IPS-15b (cell line): ENCODE results near the gene NR1I3.
"Not testable (repeated sequence)": the region's sequence is repeated elsewhere in the genome, so short reads cannot be mapped to it uniquely, and the experiment has no call there.

Source experiments
- H3K27me3 ChIP-seq: one replicate; pipeline ENCODE4 v1.6.1; 2013; ENCODE audit warnings: low read length; ENCODE audit not compliant: control insufficient read depth, insufficient read depth
- H3K36me3 ChIP-seq: one replicate; pipeline ENCODE4 v1.6.1; 2013; ENCODE audit warnings: low read length; ENCODE audit not compliant: control insufficient read depth, insufficient read depth
- H3K4me1 ChIP-seq: one replicate; pipeline ENCODE4 v1.6.1; 2013; ENCODE audit warnings: mild to moderate bottlenecking, low read length; ENCODE audit not compliant: control insufficient read depth, insufficient read depth
- H3K4me3 ChIP-seq: one replicate; pipeline ENCODE4 v1.5.1; 2013; ENCODE audit warnings: low read depth, low read length
- H3K9ac ChIP-seq: one replicate; pipeline ENCODE4 v1.6.1; 2013; ENCODE audit warnings: low read depth, mild to moderate bottlenecking, low read length
- H3K9me3 ChIP-seq: one replicate; pipeline ENCODE4 v1.6.1; 2013; ENCODE audit warnings: mild to moderate bottlenecking, low read length; ENCODE audit not compliant: control insufficient read depth, insufficient read depth

Gene NR1I3

GRCh38 chr1:161225178-161225533, 12.8 kb downstream of the NR1I3 start:
- H3K4me1 ChIP-seq: peaks cover 9% of the 10 kb centered on the region
- peaks cover 21% of the 10 kb centered on the region for H3K36me3 ChIP-seq
- H3K4me3 ChIP-seq: no peak overlapping the region
- H3K27me3 ChIP-seq: no peaks in the 10 kb centered on the region
- H3K9me3 ChIP-seq: no peaks in the 10 kb centered on the region
- H3K9ac ChIP-seq: no peak overlapping the region

DNA sequence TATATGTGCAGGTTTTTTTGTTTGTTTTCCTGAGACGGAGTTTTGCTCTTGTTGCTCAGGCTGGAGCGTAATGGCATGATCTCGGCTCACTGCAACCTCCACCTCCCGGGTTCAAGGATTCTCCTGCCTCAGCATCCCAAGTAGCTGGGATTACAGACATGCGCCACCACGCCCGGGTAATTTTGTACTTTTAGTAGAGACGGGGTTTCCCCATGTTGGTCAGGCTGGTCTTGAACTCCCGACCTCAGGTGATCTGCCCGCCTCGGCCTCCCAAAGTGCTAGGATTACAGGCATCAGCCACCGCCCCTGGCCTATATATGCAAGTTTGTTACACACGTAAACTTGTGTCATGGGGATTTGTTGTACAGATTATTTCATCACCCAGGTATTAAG, 13.3 kb downstream of the NR1I3 start:
- H3K4me1 ChIP-seq, H3K9me3 ChIP-seq, H3K27me3 ChIP-seq, H3K9ac ChIP-seq, H3K4me3 ChIP-seq: not testable (repeated sequence)
- peaks cover 16% of the 10 kb centered on the region for H3K36me3 ChIP-seq

- Histone ChIP-seq H3K27me3 (no peaks in the 10 kb centered on the region), H3K9ac (no peak overlapping the region), H3K4me1 (peaks cover 11% of the 10 kb centered on the region), H3K4me3 (no peak overlapping the region), H3K9me3 (no peaks in the 10 kb centered on the region), H3K36me3 (peaks cover 10% of the 10 kb centered on the region)
These were observed 14.0 kb downstream of the NR1I3 start for GRCh38 chr1:161223805-161224694.

DNA sequence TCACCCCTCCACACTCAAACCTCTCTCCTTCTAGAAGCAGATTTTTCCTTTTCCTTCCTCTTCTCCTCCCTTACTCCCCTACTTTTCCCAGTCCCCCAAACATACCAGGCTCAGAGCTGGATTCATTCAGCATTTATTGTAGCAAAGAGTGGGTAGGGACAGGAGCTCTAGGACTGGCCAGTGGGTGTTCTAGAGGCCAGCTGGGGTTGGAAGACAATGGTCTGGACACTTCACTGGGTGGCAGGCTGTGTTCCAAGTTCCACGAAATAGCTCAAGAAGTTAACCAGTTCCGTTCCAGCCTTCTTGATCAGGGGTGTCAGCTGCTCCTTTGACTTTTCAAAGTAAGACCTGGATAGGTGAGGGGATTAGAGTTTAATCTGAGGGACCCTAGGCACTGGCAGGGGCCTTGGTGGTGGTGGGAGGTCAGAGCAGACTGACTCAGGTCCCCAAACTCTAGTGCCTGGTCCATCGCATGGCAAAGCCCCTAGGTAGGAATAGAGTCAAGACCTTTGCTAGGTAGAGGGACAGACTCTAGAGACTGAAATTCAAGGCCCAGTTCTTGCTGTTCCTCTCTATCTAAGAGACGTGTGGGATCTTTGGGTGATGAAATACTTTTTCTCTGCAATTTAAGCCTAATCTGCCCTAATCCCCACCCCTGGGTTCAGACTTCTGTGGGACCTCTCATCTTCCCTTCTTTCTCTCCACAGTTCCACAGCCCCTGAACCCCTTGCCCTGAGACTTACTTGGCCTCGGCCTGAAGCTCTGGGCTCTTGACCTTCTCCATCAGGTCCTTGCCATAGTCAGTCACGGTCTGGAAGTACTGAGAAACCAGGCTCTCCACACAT, 15.6 kb downstream of the NR1I3 start:
- Histone ChIP-seq H3K4me1 (peaks cover 21% of the 10 kb centered on the region), H3K4me3 (no peak overlapping the region), H3K27me3 (no peaks in the 10 kb centered on the region), H3K36me3 (no peaks in the 10 kb centered on the region), H3K9ac (no peak overlapping the region), H3K9me3 (no peaks in the 10 kb centered on the region)

DNA sequence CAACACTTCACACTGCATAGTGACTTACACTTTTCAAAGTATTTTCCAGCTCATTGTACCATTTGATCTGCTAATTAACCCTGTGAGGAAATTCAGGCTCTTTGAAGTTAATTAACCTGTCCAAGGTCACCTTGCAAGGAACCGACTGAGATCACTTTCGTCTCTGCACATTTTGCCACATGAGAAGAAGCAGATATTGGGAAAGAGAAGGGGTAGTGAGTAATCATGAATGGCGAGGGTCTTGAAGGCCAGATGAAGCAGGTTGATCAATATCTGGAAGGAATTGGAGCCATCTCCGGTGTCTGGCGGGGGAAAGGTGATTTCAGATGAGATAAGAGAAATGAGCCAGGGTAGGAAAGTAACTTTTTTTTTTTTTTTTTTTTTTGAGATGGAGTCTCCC, 18.0 kb downstream of the NR1I3 start:
- H3K4me1 ChIP-seq: peaks cover 18% of the 10 kb centered on the region
- H3K4me3 ChIP-seq: no peak overlapping the region
- H3K9ac ChIP-seq: no peak overlapping the region
- H3K9me3 ChIP-seq: no peaks in the 10 kb centered on the region
- H3K27me3 ChIP-seq: no peaks in the 10 kb centered on the region
- no peaks in the 10 kb centered on the region for H3K36me3 ChIP-seq

GRCh38 chr1:161219078-161219892, 18.7 kb downstream of the NR1I3 start:
- Histone ChIP-seq H3K36me3 (peaks cover 2% of the 10 kb centered on the region), H3K4me1 (peaks cover 16% of the 10 kb centered on the region), H3K9me3 (no peaks in the 10 kb centered on the region), H3K4me3 (no peak overlapping the region), H3K9ac (no peak overlapping the region), H3K27me3 (no peaks in the 10 kb centered on the region)

DNA sequence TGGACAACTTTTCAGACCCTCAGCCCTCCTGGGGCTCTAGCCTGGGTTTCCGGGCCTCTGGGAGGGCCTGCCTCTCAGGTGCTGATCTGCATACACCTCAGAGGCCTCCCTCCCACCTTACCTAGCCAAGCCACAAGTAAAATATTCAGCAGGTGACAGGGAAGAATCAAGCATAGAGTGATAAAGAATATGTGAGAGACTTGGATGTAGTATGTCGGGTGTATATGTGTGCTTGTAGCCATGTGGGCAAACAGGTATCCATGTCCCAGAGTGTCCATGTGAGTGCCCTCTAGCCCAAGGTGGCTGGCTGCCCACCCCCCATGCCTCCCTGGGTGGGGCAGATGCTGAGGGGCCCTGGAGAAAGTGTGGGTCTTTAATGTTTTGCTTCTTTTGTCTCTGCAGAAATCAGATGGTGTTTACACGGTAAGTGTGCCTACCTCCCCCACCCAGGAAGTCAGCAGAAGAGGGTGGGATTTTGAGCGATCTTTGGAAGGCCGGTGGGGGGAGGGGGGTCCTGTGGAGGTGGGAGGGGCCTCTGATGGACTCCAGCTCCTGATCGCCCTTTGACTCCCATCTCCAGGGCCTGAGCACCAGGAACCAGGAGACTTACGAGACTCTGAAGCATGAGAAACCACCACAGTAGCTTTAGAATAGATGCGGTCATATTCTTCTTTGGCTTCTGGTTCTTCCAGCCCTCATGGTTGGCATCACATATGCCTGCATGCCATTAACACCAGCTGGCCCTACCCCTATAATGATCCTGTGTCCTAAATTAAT, 19.5 kb downstream of the NR1I3 start:
- Histone ChIP-seq H3K4me3 (no peak overlapping the region), H3K4me1 (peaks cover 16% of the 10 kb centered on the region), H3K36me3 (peaks cover 10% of the 10 kb centered on the region), H3K9ac (no peak overlapping the region), H3K9me3 (no peaks in the 10 kb centered on the region), H3K27me3 (no peaks in the 10 kb centered on the region)

DNA sequence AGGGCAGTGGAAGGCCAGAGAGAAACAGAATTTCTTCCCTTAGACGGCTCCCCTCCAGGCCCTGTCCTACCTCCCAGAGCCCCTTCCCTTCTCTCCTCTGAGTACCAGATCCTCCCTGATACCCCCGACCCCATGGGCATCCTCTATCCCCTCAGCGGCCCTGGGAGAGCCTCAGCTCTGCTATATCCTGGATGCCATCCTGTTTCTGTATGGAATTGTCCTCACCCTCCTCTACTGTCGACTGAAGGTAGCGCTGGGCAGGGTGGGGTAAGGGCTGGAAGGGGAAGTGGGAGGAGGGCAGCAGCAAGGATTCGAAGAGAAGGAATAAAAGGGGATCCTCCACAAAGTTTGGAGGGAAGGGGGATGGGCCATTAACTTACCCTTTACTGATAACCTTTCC, 20.2 kb downstream of the NR1I3 start:
- Histone ChIP-seq H3K4me1 (peaks cover 16% of the 10 kb centered on the region), H3K4me3 (no peak overlapping the region), H3K27me3 (no peaks in the 10 kb centered on the region), H3K9ac (no peak overlapping the region), H3K36me3 (peaks cover 15% of the 10 kb centered on the region), H3K9me3 (no peaks in the 10 kb centered on the region)

DNA sequence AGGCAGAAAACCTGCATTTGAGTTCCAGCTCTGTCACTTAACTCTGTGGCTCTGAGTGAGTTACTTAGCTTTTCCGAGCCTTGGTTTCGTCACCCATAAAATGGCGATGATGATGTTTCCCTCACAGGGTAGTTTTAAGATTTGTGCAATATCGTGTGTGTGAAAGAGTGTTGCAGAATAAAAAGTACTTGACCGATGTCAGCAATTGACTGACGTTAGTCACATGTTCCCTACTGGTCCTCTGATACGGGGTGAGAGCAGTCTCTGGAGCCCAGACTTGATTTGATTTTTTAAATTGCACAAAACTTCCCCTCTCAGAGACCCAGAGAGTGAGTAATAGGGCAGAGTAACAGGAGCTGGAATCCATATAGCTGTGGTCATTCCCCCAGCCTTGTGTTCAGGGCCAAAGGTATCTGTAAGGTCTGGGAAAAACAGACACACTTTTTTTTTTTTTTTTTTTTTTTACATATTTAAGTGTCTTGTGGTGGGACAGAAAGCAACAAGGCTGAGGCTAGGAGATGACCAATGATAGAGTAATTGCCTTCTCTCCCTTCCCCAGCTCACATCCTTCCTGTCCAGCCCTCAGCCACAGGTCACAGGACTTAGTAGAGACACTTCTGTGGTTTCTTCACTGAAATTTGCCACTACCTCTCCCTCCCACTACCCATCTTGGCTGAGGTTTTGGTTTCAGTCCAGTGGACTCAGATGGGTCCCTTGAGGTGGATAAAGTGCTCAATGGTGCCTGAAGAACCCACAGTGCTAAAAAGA, 20.9 kb downstream of the NR1I3 start:
- Histone ChIP-seq H3K4me3 (no peak overlapping the region), H3K36me3 (peaks cover 18% of the 10 kb centered on the region), H3K27me3 (no peaks in the 10 kb centered on the region), H3K4me1 (peaks cover 16% of the 10 kb centered on the region), H3K9ac (no peak overlapping the region), H3K9me3 (no peaks in the 10 kb centered on the region)

- peaks cover 37% of the 10 kb centered on the region for H3K36me3 ChIP-seq
- H3K4me3 ChIP-seq: no peak within 1 kb of the TSS
- H3K9me3 ChIP-seq: no peaks in the 10 kb centered on the region
- H3K4me1 ChIP-seq: peaks cover 17% of the 10 kb centered on the region
- no peaks in the 10 kb centered on the region for H3K27me3 ChIP-seq
- H3K9ac ChIP-seq: no peak within 1 kb of the TSS
These were observed 22.9 kb downstream of the NR1I3 start, which contains the start of gene FCER1G for GRCh38 chr1:161215076-161215475. Gene FCER1G, plus strand, starts transcription at chr1:161215295. Its CDS starts 27 bp downstream, at chr1:161215322.
